Measurements from ENCODE around the gene MYCL. TPM values are rescaled to one million over a fixed set of nuclear protein-coding genes. Genes with fewer than 3 reads are reported as not detected.

MYCL gene
- total RNA-seq (2022; extraction: Qiagen RNA extraction): 0.61 to 1.4 TPM (median 1.3 TPM) in 5 replicates

DNA sequence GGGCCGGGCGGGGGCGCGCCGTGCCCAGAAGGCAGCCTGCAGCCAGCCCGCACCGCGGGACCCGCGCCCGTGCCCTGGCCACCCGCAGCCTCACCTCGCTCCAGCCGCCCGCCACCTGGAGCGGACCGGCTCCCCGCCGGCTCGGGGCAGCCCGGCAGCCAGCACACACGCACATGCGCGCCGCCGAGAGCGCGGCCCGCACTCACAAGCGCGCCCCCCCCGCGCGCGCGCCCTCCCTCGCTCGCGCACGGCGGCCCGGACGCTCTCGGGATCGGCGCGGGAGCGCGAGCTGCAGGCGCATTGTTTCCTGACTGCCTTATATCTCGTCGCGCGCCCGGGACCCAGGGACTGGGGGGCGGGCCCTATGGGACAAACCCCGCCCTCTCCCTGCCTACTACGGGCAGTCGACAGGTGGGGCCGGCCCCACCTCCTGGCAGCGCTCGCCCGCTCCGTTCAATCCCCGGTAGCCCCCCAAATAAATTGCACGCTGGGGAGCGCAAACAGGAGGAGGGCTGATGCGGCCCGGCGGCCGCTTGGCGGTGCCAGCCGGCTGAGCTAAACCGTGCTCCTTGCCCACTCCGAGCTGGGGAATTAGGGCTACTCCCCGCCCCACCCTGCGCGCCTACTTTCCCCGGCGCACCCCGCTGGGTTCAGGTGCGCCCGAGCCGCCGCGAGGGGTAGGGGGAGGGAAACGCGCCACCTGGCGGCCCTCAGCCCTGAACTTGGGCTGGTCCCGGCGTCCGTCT lies at the start of gene MYCL:
MYCL (minus strand) TSS at position 204 of the 746 bp plus-strand sequence. CDS start 483 bp downstream, outside the sequence.

Other genes with a start within 250 kb of the MYCL start
- gene NT5C1A, start 229.8 kb downstream of the MYCL start, total RNA-seq (2022; extraction: Qiagen RNA extraction): 0.07 to 0.08 TPM in 2 of 5 replicates, not detected in the others
- 0.23 to 0.36 TPM (median 0.25 TPM) in 5 replicates for gene HPCAL4, start 210.5 kb downstream of the MYCL start, total RNA-seq (2022; extraction: Qiagen RNA extraction)
- 39.7 to 42.5 TPM (median 40.8 TPM) in 5 replicates for gene PPIE, start 163.0 kb downstream of the MYCL start, total RNA-seq (2022; extraction: Qiagen RNA extraction)
- gene OXCT2, start 130.6 kb downstream of the MYCL start, total RNA-seq (2022; extraction: Qiagen RNA extraction): 0.40 to 0.74 TPM (median 0.50 TPM) in 5 replicates
- 3.5 to 4.9 TPM (median 4.5 TPM) in 5 replicates for gene BMP8B, start 113.1 kb downstream of the MYCL start, total RNA-seq (2022; extraction: Qiagen RNA extraction)
- gene TRIT1, start 18.4 kb downstream of the MYCL start, total RNA-seq (2022; extraction: Qiagen RNA extraction): 14.5 to 19.1 TPM (median 16.3 TPM) in 5 replicates
- 4.0 to 4.3 TPM (median 4.2 TPM) in 5 replicates for gene MFSD2A, start 53.2 kb upstream of the MYCL start, total RNA-seq (2022; extraction: Qiagen RNA extraction)
- gene CAP1, start 138.8 kb upstream of the MYCL start, total RNA-seq (2022; extraction: Qiagen RNA extraction): 199 to 287 TPM (median 219 TPM) in 5 replicates
- 58.9 to 85.7 TPM (median 62.9 TPM) in 5 replicates for gene PPT1, start 195.3 kb upstream of the MYCL start, total RNA-seq (2022; extraction: Qiagen RNA extraction)